ENCODE measurements around the gene GPR84.

DNA sequence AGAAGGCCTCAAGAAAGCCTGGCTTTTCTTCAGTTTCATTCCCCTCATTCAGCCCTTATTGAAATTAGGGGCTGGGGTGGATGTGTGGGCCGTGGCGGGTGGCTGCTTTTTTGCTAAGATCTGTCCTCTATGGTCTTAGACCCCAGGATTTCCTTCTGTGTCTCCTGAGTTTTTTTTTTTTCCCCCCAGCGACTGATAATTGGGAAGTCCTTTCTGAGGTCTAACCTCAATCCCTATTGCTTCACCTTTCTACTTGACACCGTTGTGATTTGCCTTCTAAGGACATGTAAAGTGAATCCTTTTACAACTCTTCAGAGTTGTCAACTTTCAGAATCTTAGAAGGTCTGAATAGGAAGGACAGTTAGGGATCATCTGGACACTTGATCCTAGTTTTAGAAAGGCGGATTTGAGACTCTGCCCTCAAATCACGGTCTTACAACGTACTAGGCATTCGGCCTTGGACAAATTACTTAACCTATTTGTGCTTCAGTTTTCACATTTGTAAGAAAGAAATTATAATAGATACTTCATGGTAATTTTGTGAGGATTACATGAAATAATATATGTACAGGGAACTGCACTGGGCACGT is 4.4 kb downstream of the GPR84 start:
- TF ChIP-seq, protein P1, sequence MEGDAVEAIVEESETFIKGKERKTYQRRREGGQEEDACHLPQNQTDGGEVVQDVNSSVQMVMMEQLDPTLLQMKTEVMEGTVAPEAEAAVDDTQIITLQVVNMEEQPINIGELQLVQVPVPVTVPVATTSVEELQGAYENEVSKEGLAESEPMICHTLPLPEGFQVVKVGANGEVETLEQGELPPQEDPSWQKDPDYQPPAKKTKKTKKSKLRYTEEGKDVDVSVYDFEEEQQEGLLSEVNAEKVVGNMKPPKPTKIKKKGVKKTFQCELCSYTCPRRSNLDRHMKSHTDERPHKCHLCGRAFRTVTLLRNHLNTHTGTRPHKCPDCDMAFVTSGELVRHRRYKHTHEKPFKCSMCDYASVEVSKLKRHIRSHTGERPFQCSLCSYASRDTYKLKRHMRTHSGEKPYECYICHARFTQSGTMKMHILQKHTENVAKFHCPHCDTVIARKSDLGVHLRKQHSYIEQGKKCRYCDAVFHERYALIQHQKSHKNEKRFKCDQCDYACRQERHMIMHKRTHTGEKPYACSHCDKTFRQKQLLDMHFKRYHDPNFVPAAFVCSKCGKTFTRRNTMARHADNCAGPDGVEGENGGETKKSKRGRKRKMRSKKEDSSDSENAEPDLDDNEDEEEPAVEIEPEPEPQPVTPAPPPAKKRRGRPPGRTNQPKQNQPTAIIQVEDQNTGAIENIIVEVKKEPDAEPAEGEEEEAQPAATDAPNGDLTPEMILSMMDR (IDR thresholded peaks at IDR 0.05): no peak
- no peak for TF ChIP-seq EZH2 (IDR thresholded peaks at IDR 0.05; ENCODE audit: borderline replicate concordance, insufficient read depth, low read depth, low read length, poor library complexity, severe bottlenecking)
